Upper lobe of left lung (tissue), 6 donors: ENCODE data around the gene PPP1R14B. TPM values are rescaled to one million over a fixed set of nuclear protein-coding genes. Genes with fewer than 3 reads are reported as not detected.

Experiments
- ATAC-seq, 2 donors: fragments of 200-7000 bp; cut with Tn5 transposase; one replicate each; pipeline ENCODE4 v1.9.1; 2022; ENCODE audit warnings: mild to moderate bottlenecking in 2 of 2, moderate library complexity in 2 of 2; ENCODE audit not compliant: low FRiP score in 2 of 2
- DNase-seq, 2 donors: peaks; one replicate each; pipeline ENCODE4 v3.0.0-alpha.2; 2019 to 2020
- H3K27ac ChIP-seq, 4 donors: fragments of 200-600 bp; sonication (generic); one replicate each; pipeline ENCODE4 v1.5.1; 2016 to 2019
- H3K27me3 ChIP-seq, 4 donors: fragments of 200-600 bp; sonication (generic); one replicate each; pipeline ENCODE4 v1.5.1; 2017 to 2019
- H3K36me3 ChIP-seq, 4 donors: fragments of 200-600 bp; sonication (generic); one replicate each; pipeline ENCODE4 v1.5.1; 2016 to 2019
- H3K4me1 ChIP-seq, 4 donors: fragments of 200-600 bp; sonication (generic); one replicate each; pipeline ENCODE4 v1.5.1; 2018 to 2019
- H3K4me3 ChIP-seq, 4 donors: fragments of 200-600 bp; sonication (generic); one replicate each; pipeline ENCODE4 v1.5.1; 2017 to 2019; ENCODE audit warnings: mild to moderate bottlenecking in 2 of 4, moderate library complexity in 1 of 4
- H3K9me3 ChIP-seq, 4 donors: fragments of 200-600 bp; sonication (generic); one replicate each; pipeline ENCODE4 v1.5.1; 2018 to 2019
- CTCF ChIP-seq, 6 experiments: fragments of 450-650 bp in 4 of 6; fragments of 200-600 bp in 2 of 6; sonication (generic) in 2 of 6; IDR thresholded peaks; one replicate each; pipeline ENCODE4 v1.5.1; 2016 to 2019; ENCODE audit warnings: antibody characterized with exemption in 6 of 6
- EP300 ChIP-seq, 4 donors: sonication (generic); formaldehyde crosslinking; IDR thresholded peaks; one replicate each; pipeline ENCODE4 v1.5.1; 2017; ENCODE audit warnings: antibody characterized with exemption in 4 of 4, control low read depth in 2 of 4
- POLR2A ChIP-seq, 4 donors: fragments of 450-650 bp; IDR thresholded peaks; one replicate each; pipeline ENCODE4 v1.5.1; 2016 to 2017; ENCODE audit warnings: antibody characterized with exemption in 4 of 4, mild to moderate bottlenecking in 2 of 4
- POLR2AphosphoS5 ChIP-seq, 2 donors: sonication (generic); formaldehyde crosslinking; IDR thresholded peaks; one replicate each; pipeline ENCODE4 v1.5.1; 2017; ENCODE audit warnings: antibody characterized with exemption in 2 of 2
- WGBS, 2 donors: methylation state at CpG; one replicate each; pipeline ENCODE4 v1.1.5; 2017 to 2018; 5-methylcytosine and 5-hydroxymethylcytosine counted together
- small RNA-seq, 4 donors: library from RNA; depleted of rRNA; stranded (forward); fragments of <200 nt; gene quantifications; one replicate each; pipeline ENCODE3, GENCODE V24; 2016
- total RNA-seq, 6 donors: library from RNA; depleted of rRNA in 4 of 6; stranded (reverse); fragments of >200 nt in 4 of 6; gene quantifications; one replicate each; pipeline versions ENCODE4 v1.1.0 to v1.2.1, GENCODE V29; 2016 to 2021
- donor health status: DM: no; HTN: no; CAD: no; lungs with moderate emphysema.
- donor health status: DM: no; HTN: yes; CAD: no; lungs with severe emphysema.

PPP1R14B gene
- total RNA-seq, 6 donors from 2014 or later, result 51.4 to 118 (median 60.3) TPM

GRCh38 chr11:64196626-64197025, 50.1 kb downstream of the PPP1R14B start:
- ATAC-seq, result no peak
- Histone ChIP-seq H3K36me3 (peaks cover 55 to 90% (median 79%) of the 10 kb centered on the region in 4 donors), H3K4me1 (peaks cover 0 to 8% (median 0%) of the 10 kb centered on the region in 4 donors), H3K27ac (no peak overlapping the region), H3K27me3 (no peaks in the 10 kb centered on the region), H3K4me3 (no peak overlapping the region), H3K9me3 (no peaks in the 10 kb centered on the region)
- TF ChIP-seq EP300 (IDR thresholded peaks at IDR 0.05), result no peak
- no peak for TF ChIP-seq CTCF (IDR thresholded peaks at IDR 0.05)
- TF ChIP-seq POLR2AphosphoS5 (IDR thresholded peaks at IDR 0.05), result no peak
- TF ChIP-seq POLR2A (IDR thresholded peaks at IDR 0.05), result no peak
- 86% methylated on average over 9 of the region's 9 CpGs for WGBS, 2 donors
- no peak for DNase-seq

Small RNAs within 50 kb of the gene (small RNA-seq; reads per million reads assigned to genes)
- gene RF00019, result 0 reads per million in 4 donors

Other genes with a start within 250 kb of the PPP1R14B start
- under 1 TPM in 3 of 6 donors, not detected in 3; 0.09 to 0.30 (median 0.15) TPM for gene FLRT1, start 211.0 kb downstream of the PPP1R14B start, total RNA-seq
- gene MACROD1, start 80.8 kb downstream of the PPP1R14B start, total RNA-seq, result 10 to 100 TPM; 16.7 to 59.7 (median 33.5) TPM
- gene STIP1, start 60.8 kb downstream of the PPP1R14B start, total RNA-seq, result 100 to 1,000 TPM in 1 of 6 donors, 10 to 100 TPM in 5; 37.8 to 132 (median 82.6) TPM
- gene FERMT3, start 40.2 kb downstream of the PPP1R14B start, total RNA-seq, result 100 to 1,000 TPM in 3 of 6 donors, 10 to 100 TPM in 3; 33.2 to 119 (median 89.3) TPM
- gene TRPT1, start 20.8 kb downstream of the PPP1R14B start, total RNA-seq, result 10 to 100 TPM; 27.2 to 69.1 (median 35.2) TPM
- gene NUDT22, start 20.7 kb downstream of the PPP1R14B start, total RNA-seq, result 10 to 100 TPM; 30.3 to 94.3 (median 68.0) TPM
- 10 to 100 TPM; 25.0 to 52.0 (median 39.2) TPM for gene DNAJC4, start 16.4 kb downstream of the PPP1R14B start, total RNA-seq
- gene VEGFB, start 12.4 kb downstream of the PPP1R14B start, total RNA-seq, result 100 to 1,000 TPM in 3 of 6 donors, 10 to 100 TPM in 3; 25.1 to 171 (median 124) TPM
- gene FKBP2, start 5.8 kb downstream of the PPP1R14B start, total RNA-seq, result 100 to 1,000 TPM in 1 of 6 donors, 10 to 100 TPM in 5; 40.9 to 132 (median 63.1) TPM
- gene PLCB3, start 4.6 kb upstream of the PPP1R14B start, total RNA-seq, result 10 to 100 TPM; 19.5 to 55.5 (median 30.3) TPM
- gene BAD, start 37.7 kb upstream of the PPP1R14B start, total RNA-seq, result 100 to 1,000 TPM in 2 of 6 donors, 10 to 100 TPM in 4; 59.7 to 150 (median 80.1) TPM
- gene GPR137, start 38.9 kb upstream of the PPP1R14B start, total RNA-seq, result 10 to 100 TPM in 5 of 6 donors, 1 to 10 TPM in 1; 7.3 to 48.1 (median 27.0) TPM
- under 1 TPM in 3 of 6 donors, not detected in 3; 0.17 to 0.55 (median 0.26) TPM for gene KCNK4, start 44.4 kb upstream of the PPP1R14B start, total RNA-seq
- 10 to 100 TPM in 1 of 6 donors, 1 to 10 TPM in 1, under 1 TPM in 2, not detected in 2; 0.51 to 62.9 (median 2.5) TPM for gene CATSPERZ, start 53.4 kb upstream of the PPP1R14B start, total RNA-seq
- gene ESRRA, start 58.6 kb upstream of the PPP1R14B start, total RNA-seq, result 100 to 1,000 TPM in 1 of 6 donors, 10 to 100 TPM in 5; 42.7 to 109 (median 80.6) TPM
- 100 to 1,000 TPM; 110 to 215 (median 170) TPM for gene TRMT112, start 70.6 kb upstream of the PPP1R14B start, total RNA-seq
- gene PRDX5, start 71.2 kb upstream of the PPP1R14B start, total RNA-seq, result 100 to 1,000 TPM; 146 to 493 (median 309) TPM
- gene CCDC88B, start 93.3 kb upstream of the PPP1R14B start, total RNA-seq, result 100 to 1,000 TPM in 1 of 6 donors, 10 to 100 TPM in 5; 12.6 to 138 (median 37.2) TPM
- 10 to 100 TPM; 16.3 to 93.2 (median 46.7) TPM for gene RPS6KA4, start 112.2 kb upstream of the PPP1R14B start, total RNA-seq